Endothelial cell of umbilical vein (primary cell): ENCODE measurements around the gene THOP1. TPM values are rescaled to one million over a fixed set of nuclear protein-coding genes. Genes with fewer than 3 reads are reported as not detected.

Source experiments
- BruUV-seq: library from RNA; stranded (reverse); fragments of 400-500 nt; replicated peaks from 2 replicates; lab custom pipeline; 2021; lab: Mats Ljungman, UMichigan
- CTCF ChIA-PET: fragments of 300-600, 350-600 bp; sonication (Branson Sonifier 250); formaldehyde crosslinking; loops from one replicate; lab custom pipeline; 2021; ENCODE audit warnings: antibody characterized with exemption, inconsistent platforms; lab: Charles Lee
- POLR2A ChIA-PET: fragments of 300-600, 350-600 bp; sonication (Branson Sonifier 250); formaldehyde crosslinking; loops from one replicate; lab custom pipeline; 2021; ENCODE audit warnings: antibody characterized with exemption, inconsistent platforms; lab: Charles Lee
- DNase-seq: peaks from one replicate; pipeline ENCODE4 v3.0.0-alpha.2; 2011; ENCODE audit warnings: low read depth, low spot score
- FAIRE-seq: peaks from 2 replicates; lab custom pipeline; 2011; peaks lifted over from hg19 to GRCh38; lab: Jason Lieb, UNC
- H2AFZ ChIP-seq: 2 replicates; pipeline ENCODE4 v1.6.0; 2012; ENCODE audit warnings: low read depth, low read length, control low read depth, inconsistent platforms
- H3K27ac ChIP-seq: 2 replicates; pipeline ENCODE4 v1.5.1; 2011; ENCODE audit warnings: low read depth, mild to moderate bottlenecking, control low read depth, low read length, moderate library complexity; ENCODE audit not compliant: insufficient read depth
- H3K27me3 ChIP-seq, 2 experiments: 2 replicates each; pipeline versions ENCODE4 v1.6.0 to v1.6.1; 2011; ENCODE audit warnings: low read length in 2 of 2, mixed read lengths in 1 of 2; ENCODE audit not compliant: control insufficient read depth in 2 of 2, insufficient read depth in 2 of 2
- H3K36me3 ChIP-seq, 2 experiments: 2 replicates in 1 of 2; 3 replicates in 1 of 2; pipeline ENCODE4 v1.5.1; 2011; ENCODE audit warnings: low read length in 2 of 2, mild to moderate bottlenecking in 1 of 2, moderate library complexity in 1 of 2; ENCODE audit not compliant: control insufficient read depth in 2 of 2, insufficient read depth in 2 of 2; ENCODE audit errors: extremely low read depth in 1 of 2
- H3K4me1 ChIP-seq: 3 replicates; pipeline ENCODE4 v1.5.1; 2011; ENCODE audit warnings: mild to moderate bottlenecking, low read length; ENCODE audit not compliant: control insufficient read depth, insufficient read depth; ENCODE audit errors: extremely low read depth
- H3K4me2 ChIP-seq: 2 replicates; pipeline ENCODE4 v1.6.1; 2011; ENCODE audit warnings: low read length, control low read depth, mixed read lengths; ENCODE audit not compliant: insufficient read depth
- H3K4me3 ChIP-seq, 3 experiments: fragments of 200-600 bp in 1 of 3; sonication (generic), shearing (Covaris generic) in 1 of 3; replicated peaks in 1 of 3; 2 replicates each; pipeline ENCODE4 v1.5.1; 2011 to 2016; ENCODE audit warnings: control low read depth in 3 of 3, low read length in 3 of 3, mild to moderate bottlenecking in 2 of 3, inconsistent platforms in 1 of 3, low read depth in 1 of 3, moderate library complexity in 1 of 3; ENCODE audit not compliant: insufficient read depth in 1 of 3
- H3K79me2 ChIP-seq: 2 replicates; pipeline ENCODE4 v1.6.0; 2012; ENCODE audit warnings: low read length, inconsistent platforms; ENCODE audit not compliant: control insufficient read depth, insufficient read depth
- H3K9ac ChIP-seq: replicated peaks from 2 replicates; pipeline ENCODE3; 2011; ENCODE audit warnings: low read length, control low read depth; ENCODE audit not compliant: insufficient read depth; ENCODE audit errors: extremely low read depth
- H3K9me1 ChIP-seq: replicated peaks from 3 replicates; pipeline ENCODE4 v1.6.0; 2011; ENCODE audit warnings: mild to moderate bottlenecking, low read length; ENCODE audit not compliant: control insufficient read depth, insufficient read depth; ENCODE audit errors: extremely low read depth
- H3K9me3 ChIP-seq: replicated peaks from 2 replicates; pipeline ENCODE4 v1.5.1; 2012; ENCODE audit warnings: low read length, inconsistent platforms; ENCODE audit not compliant: control insufficient read depth, insufficient read depth
- H4K20me1 ChIP-seq: replicated peaks from 2 replicates; pipeline ENCODE3; 2011; ENCODE audit warnings: mild to moderate bottlenecking, low read length; ENCODE audit not compliant: control insufficient read depth, insufficient read depth; ENCODE audit errors: extremely low read depth
- EZH2 ChIP-seq: IDR thresholded peaks from 2 replicates; pipeline ENCODE4 v1.6.1; 2012; ENCODE audit warnings: borderline replicate concordance, low read depth, mild to moderate bottlenecking, moderate library complexity, low read length, inconsistent platforms; ENCODE audit not compliant: severe bottlenecking
- FOS ChIP-seq: IDR thresholded peaks from 2 replicates; pipeline ENCODE4 v1.6.1; 2011; ENCODE audit warnings: mild to moderate bottlenecking, low read length, moderate library complexity, borderline replicate concordance; ENCODE audit not compliant: insufficient read depth
- GATA2 ChIP-seq: IDR thresholded peaks from 2 replicates; pipeline ENCODE4 v1.7.0; 2011; ENCODE audit warnings: low read depth, mild to moderate bottlenecking, moderate library complexity, mixed read lengths, low read length; ENCODE audit not compliant: insufficient read length, insufficient read depth
- JUN ChIP-seq: IDR thresholded peaks from 2 replicates; pipeline ENCODE4 v1.6.1; 2011; ENCODE audit warnings: borderline replicate concordance, low read depth; ENCODE audit not compliant: insufficient read length, insufficient read depth
- MAX ChIP-seq: IDR thresholded peaks from 2 replicates; pipeline ENCODE4 v1.6.1; 2011; ENCODE audit not compliant: insufficient read depth, insufficient read length
- MYC ChIP-seq: IDR thresholded peaks from one replicate; pipeline ENCODE4 v1.6.1; 2011; ENCODE audit warnings: mild to moderate bottlenecking, low read depth, low read length
- dilution Hi-C: fragments of 300-500 bp; cut with MboI; formaldehyde crosslinking; loops from one replicate; pipeline ENCODE4 v1.15.0; 2019; ENCODE audit warnings: low sequenced_read_pairs; ENCODE audit not compliant: extremely low pct_ligation_motif_present
- intact Hi-C: fragments of 100-400 bp; cut with micrococcal nuclease; formaldehyde crosslinking; loops from one replicate; pipeline ENCODE4 v1.10.0; 2022
- polyA plus RNA-seq, 4 experiments: library from polyadenylated mRNA; depleted of rRNA in 3 of 4; stranded (reverse) in 3 of 4; unstranded in 1 of 4; fragments of >200 nt; gene quantifications; 2 replicates each; pipeline versions ENCODE4 v1.2.1 to v1.2.3, GENCODE V29; 2011 to 2012; ENCODE audit warnings: missing spikeins in 1 of 4
- total RNA-seq: library from RNA; stranded (reverse); gene quantifications from 2 replicates; pipeline ENCODE4 v1.2.3, GENCODE V29; 2021

Gene THOP1
- total and polyA plus RNA-seq, 2 donors (not counting 3 experiments of a cell fraction or from before 2014, with no cell fraction given) = 88.0 to 115 TPM

GRCh38 chr19:2834294-2834871 lies 49.1 kb downstream of the THOP1 start:
- DNase-seq = no peak
- Histone ChIP-seq H3K9me1 (no peaks in the 10 kb centered on the region), H3K79me2 (no peaks in the 10 kb centered on the region), H3K4me3 (no peak overlapping the region), H3K9me3 (peaks cover 10% of the 10 kb centered on the region), H3K9ac (no peak overlapping the region), H3K27ac (no peak overlapping the region), H3K36me3 (no peaks in the 10 kb centered on the region), H2AFZ (no peak overlapping the region), H3K27me3 (no peaks in the 10 kb centered on the region), H4K20me1 (no peaks in the 10 kb centered on the region), H3K4me1 (no peaks in the 10 kb centered on the region), H3K4me2 (no peak overlapping the region)
- ChIA-PET CTCF (no interaction called here), POLR2A (no interaction called here)
- intact Hi-C loops = no loop called here
- no peak for FAIRE-seq
- no peak for TF ChIP-seq GATA2
- dilution Hi-C loops = no loop called here
- no TSS peak for BruUV-seq

GRCh38 chr19:2837430-2837829 lies 52.1 kb downstream of the THOP1 start:
- peaks cover 4% of the 10 kb centered on the region for H3K79me2 ChIP-seq
- no peaks in the 10 kb centered on the region for H3K36me3 ChIP-seq
- H3K27ac ChIP-seq = no peak overlapping the region
- TF ChIP-seq MYC (no peak), JUN (no peak), MAX (no peak), EZH2 (no peak), FOS (no peak)
- H3K9me3 ChIP-seq = peaks cover 10% of the 10 kb centered on the region
- H3K4me1 ChIP-seq = peaks cover 4% of the 10 kb centered on the region
- no peak for FAIRE-seq
- POLR2A ChIA-PET = no interaction called here
- DNase-seq = no peak
- no TSS peak for BruUV-seq
- no peaks in the 10 kb centered on the region for H3K9me1 ChIP-seq
- H2AFZ ChIP-seq = no peak overlapping the region
- H3K4me2 ChIP-seq = no peak overlapping the region
- intact Hi-C loops = no loop called here
- dilution Hi-C loops = no loop called here
- no peaks in the 10 kb centered on the region for H4K20me1 ChIP-seq
- H3K4me3 ChIP-seq = no peak overlapping the region
- no peaks in the 10 kb centered on the region for H3K27me3 ChIP-seq
- CTCF ChIA-PET = no interaction called here
- H3K9ac ChIP-seq = no peak overlapping the region
